A549 treated with ZK216348 at 1 μM for 4 hours (cell line): ENCODE results near the gene GABBR2. TPM values are rescaled to one million over a fixed set of nuclear protein-coding genes. Genes with fewer than 3 reads are reported as not detected.

Experiments used
- total RNA-seq: library from RNA; stranded (reverse); fragments of 200-300 nt; extraction: Qiagen RNA extraction; gene quantifications from 5 replicates; pipeline ENCODE4 v1.2.3, GENCODE V29; 2022; ENCODE audit warnings: low read depth

Gene GABBR2
- 0.12 to 0.34 TPM (median 0.31 TPM) in 5 replicates for total RNA-seq

GRCh38 chr9:98708933-98709911, at the start of gene GABBR2:
GABBR2 (minus strand) TSS chr9:98708935; CDS start chr9:98708737, 198 bp downstream.

GRCh38 chr9:98255578-98256296, 453.0 kb downstream of the GABBR2 start, which contains the start of gene TBC1D2:
TBC1D2 (minus strand) TSS chr9:98255649; CDS start chr9:98255541, 108 bp downstream.

Other genes with a start within 250 kb of the GABBR2 start
- gene ANKS6, start 87.6 kb upstream of the GABBR2 start, total RNA-seq, result 10.8 to 24.6 TPM (median 20.8 TPM) in 5 replicates
- 3.4 to 5.2 TPM (median 4.0 TPM) in 5 replicates for gene GALNT12, start 98.7 kb upstream of the GABBR2 start, total RNA-seq
- 0.28 to 0.58 TPM (median 0.39 TPM) in 5 replicates for gene COL15A1, start 235.0 kb upstream of the GABBR2 start, total RNA-seq